Right cardiac atrium (tissue), 5 donors: Measurements from ENCODE around the gene WDR27. TPM values are rescaled to one million over a fixed set of nuclear protein-coding genes. Genes with fewer than 3 reads are reported as not detected.

ENCODE experiments used
- ATAC-seq, 2 donors: fragments of 200-7000 bp; cut with Tn5 transposase; one replicate each; pipeline versions ENCODE4 v1.8.0 to v1.9.1; 2020; ENCODE audit warnings: moderate library complexity in 2 of 2, mild to moderate bottlenecking in 1 of 2
- DNase-seq, 3 donors: peaks; one replicate each; pipeline ENCODE4 v3.0.0-alpha.2; 2020
- H3K27ac ChIP-seq: one replicate; pipeline ENCODE4 v1.5.1; 2013; ENCODE audit warnings: mild to moderate bottlenecking, low read length, control low read depth, moderate library complexity
- H3K27me3 ChIP-seq: one replicate; pipeline ENCODE4 v1.6.1; 2013; ENCODE audit not compliant: control insufficient read depth, insufficient read depth
- H3K4me1 ChIP-seq: one replicate; pipeline ENCODE4 v1.6.1; 2013; ENCODE audit warnings: low read length; ENCODE audit not compliant: control insufficient read depth, insufficient read depth
- H3K4me3 ChIP-seq: one replicate; pipeline ENCODE4 v1.5.1; 2013; ENCODE audit warnings: low read length, control low read depth
- H3K9me3 ChIP-seq: one replicate; pipeline ENCODE4 v1.6.1; 2013; ENCODE audit warnings: low read length; ENCODE audit not compliant: control insufficient read depth
- WGBS: extraction: QIAGEN DNeasy Blood & Tissue Kit; methylation state at CpG from one replicate; pipeline ENCODE4 v1.1.7; 2013; 5-methylcytosine and 5-hydroxymethylcytosine counted together
- intact Hi-C, 4 donors: fragments of 100-400 bp; cut with DNase I; formaldehyde crosslinking; loops; one replicate each; pipeline versions ENCODE4 v1.11.0 to v1.14.0; 2022 to 2023
- polyA plus RNA-seq: library from polyadenylated mRNA; stranded (reverse); fragments of 200-250 nt; gene quantifications from one replicate; pipeline ENCODE4 v1.2.3, GENCODE V29; 2013
- total RNA-seq, 4 donors: library from RNA; stranded (reverse); fragmentation: NEBNext Ultra II Directional; extraction: Animal tissue kit (Norgen Biotek cat#: 25700); gene quantifications; one replicate each; pipeline ENCODE4 v1.2.1, GENCODE V29; 2021
- donor health status: healthy with polysubstance abuse.
- donor health status: DM: no; HTN: yes; CAD: no.
- donor health status: DM: no; HTN: no; CAD: no.
- donor health status: DM: no; HTN: yes; CAD: no; lungs with severe emphysema.
- donor health status: DM: yes; HTN: yes; CAD: no.

The WDR27 gene
- total and polyA plus RNA-seq, 5 donors = 6.3 to 13.6 (median 11.1) TPM

GRCh38 chr6:169426611-169427010, 275.2 kb downstream of the WDR27 start:
- ATAC-seq (no peak), DNase-seq (no peak)
- 79% methylated on average over 10 of the region's 10 CpGs for WGBS
- Histone ChIP-seq H3K9me3 (no peaks in the 10 kb centered on the region), H3K4me3 (no peak overlapping the region), H3K27ac (no peak overlapping the region), H3K4me1 (no peaks in the 10 kb centered on the region), H3K27me3 (no peaks in the 10 kb centered on the region)
- intact Hi-C loops = no loop called here

DNA sequence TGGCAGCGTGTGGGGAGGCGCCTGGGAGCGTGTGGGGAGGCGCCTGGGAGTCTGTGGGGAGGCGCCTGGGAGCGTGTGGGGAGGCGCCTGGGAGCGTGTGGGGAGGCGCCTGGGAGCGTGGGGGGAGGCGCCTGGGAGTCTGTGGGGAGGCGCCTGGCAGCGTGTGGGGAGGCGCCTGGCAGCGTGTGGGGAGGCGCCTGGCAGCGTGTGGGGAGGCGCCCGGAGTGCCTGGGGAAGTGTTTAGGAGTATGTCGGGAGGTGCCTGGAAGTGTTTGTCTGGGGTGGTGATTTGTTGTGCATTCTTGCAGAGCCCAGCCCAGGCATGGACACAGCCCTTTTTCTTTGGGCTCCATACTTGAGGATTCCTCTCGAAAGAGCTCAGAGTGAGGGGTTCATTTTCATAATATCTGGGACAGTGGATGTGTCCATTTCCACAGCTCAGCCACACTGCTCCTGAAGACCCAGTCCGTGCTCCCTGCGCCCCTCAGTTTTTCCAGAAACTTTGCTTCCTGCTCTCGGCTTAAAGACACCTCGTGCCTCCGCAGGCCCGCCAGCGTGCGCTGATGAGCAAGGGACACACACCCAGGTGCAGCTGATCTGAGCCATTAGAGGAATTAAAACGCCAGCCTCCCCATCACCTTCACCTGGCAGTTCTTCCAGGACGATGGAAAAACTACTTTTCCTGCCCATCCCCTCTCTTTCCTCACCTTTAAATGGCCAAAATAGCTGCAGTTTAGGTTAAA, 276.0 kb downstream of the WDR27 start:
- Histone ChIP-seq H3K9me3 (no peaks in the 10 kb centered on the region), H3K4me1 (no peaks in the 10 kb centered on the region), H3K4me3 (no peak overlapping the region), H3K27me3 (no peaks in the 10 kb centered on the region), H3K27ac (no peak overlapping the region)
- 76% methylated on average over 31 of the region's 31 CpGs for WGBS
- intact Hi-C loops = no loop called here
- DNase-seq (no peak), ATAC-seq (no peak)

GRCh38 chr6:169424821-169425240, 277.0 kb downstream of the WDR27 start:
- no peak for ATAC-seq
- no peaks in the 10 kb centered on the region for H3K9me3 ChIP-seq
- H3K4me3 ChIP-seq = no peak overlapping the region
- WGBS = 65% methylated on average over 24 of the region's 24 CpGs
- DNase-seq = peak in 2 of 3 donors; percentile 58 to 67
- peak overlapping the region; percentile 60 for H3K27ac ChIP-seq
- H3K27me3 ChIP-seq = no peaks in the 10 kb centered on the region
- no peaks in the 10 kb centered on the region for H3K4me1 ChIP-seq
- intact Hi-C loops = no loop called here

- no peaks in the 10 kb centered on the region for H3K27me3 ChIP-seq
- intact Hi-C loops = no loop called here
Observed at GRCh38 chr6:169424149-169424804, 277.6 kb downstream of the WDR27 start.

DNA sequence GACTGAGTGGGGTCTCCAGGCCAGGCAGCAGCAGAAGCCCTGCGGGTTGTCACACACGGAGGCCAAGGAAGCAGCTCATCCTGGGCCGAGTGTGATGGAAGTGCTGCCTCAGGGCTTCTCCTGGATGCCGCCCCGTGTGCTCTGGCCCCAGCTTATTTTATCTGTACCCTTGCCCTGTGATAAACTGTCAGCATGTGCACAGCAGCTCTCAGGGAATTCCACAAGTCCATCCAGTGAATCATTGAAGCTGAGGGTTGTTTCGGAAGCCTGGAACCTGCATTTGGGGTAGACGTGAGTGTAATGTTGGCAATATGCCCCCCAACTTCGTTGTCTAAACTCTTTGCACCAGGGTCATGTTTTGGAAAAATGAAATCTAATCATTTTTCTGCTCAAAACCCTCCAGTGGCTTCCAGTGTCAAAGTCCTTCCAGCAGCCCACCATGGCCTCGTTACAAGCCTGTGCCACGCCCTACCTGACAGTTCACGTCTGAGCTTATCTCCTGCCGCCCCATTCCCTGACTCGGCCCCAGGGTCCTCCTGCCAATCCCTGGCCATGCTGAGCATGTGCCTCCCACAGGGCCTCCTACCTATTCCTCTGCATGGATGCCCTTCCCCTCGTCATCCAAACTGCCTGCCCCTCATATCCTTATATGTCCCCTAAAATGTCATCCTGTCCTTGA, 280.1 kb downstream of the WDR27 start:
- DNase-seq = no peak
- no peak for ATAC-seq
- H3K27ac ChIP-seq = no peak overlapping the region
- no peaks in the 10 kb centered on the region for H3K9me3 ChIP-seq
- intact Hi-C loops = no loop called here
- H3K4me3 ChIP-seq = no peak overlapping the region
- WGBS = 69% methylated on average over 14 of the region's 14 CpGs
- no peaks in the 10 kb centered on the region for H3K27me3 ChIP-seq
- no peaks in the 10 kb centered on the region for H3K4me1 ChIP-seq

More at GRCh38 chr6:169424149-169424804, 277.6 kb downstream of the WDR27 start:
- H3K4me1 ChIP-seq = no peaks in the 10 kb centered on the region
- ATAC-seq (no peak), DNase-seq (peak in 1 of 3 donors; percentile 43)
- no peaks in the 10 kb centered on the region for H3K9me3 ChIP-seq
- H3K27ac ChIP-seq = no peak overlapping the region
- 82% methylated on average over 28 of the region's 28 CpGs for WGBS
- H3K4me3 ChIP-seq = no peak overlapping the region

- H3K4me1 ChIP-seq = no peaks in the 10 kb centered on the region
- H3K4me3 ChIP-seq = no peak overlapping the region
- 46% methylated on average over 15 of the region's 15 CpGs for WGBS
- H3K27me3 ChIP-seq = no peaks in the 10 kb centered on the region
- H3K9me3 ChIP-seq = no peaks in the 10 kb centered on the region
- no peak overlapping the region for H3K27ac ChIP-seq
- peak in 1 of 2 donors; percentile 65 for ATAC-seq
- no peak for DNase-seq
- intact Hi-C loops = no loop called here
Observed at GRCh38 chr6:169420912-169421543, 280.8 kb downstream of the WDR27 start.

- no peak for ATAC-seq
- 88% methylated on average over 1 of the region's 1 CpG for WGBS
Observed at GRCh38 chr6:169417101-169417500, 284.7 kb downstream of the WDR27 start.

GRCh38 chr6:169416249-169416648, 285.6 kb downstream of the WDR27 start:
- H3K27me3 ChIP-seq = no peaks in the 10 kb centered on the region
- no peak overlapping the region for H3K27ac ChIP-seq
- WGBS = 88% methylated on average over 3 of the region's 3 CpGs
- no peak overlapping the region for H3K4me3 ChIP-seq
- no peak for ATAC-seq
- H3K9me3 ChIP-seq = no peaks in the 10 kb centered on the region
- H3K4me1 ChIP-seq = no peaks in the 10 kb centered on the region
- no peak for DNase-seq
- intact Hi-C loops = no loop called here

More at GRCh38 chr6:169417101-169417500, 284.7 kb downstream of the WDR27 start:
- H3K4me1 ChIP-seq = no peaks in the 10 kb centered on the region
- no peak overlapping the region for H3K4me3 ChIP-seq
- no peaks in the 10 kb centered on the region for H3K27me3 ChIP-seq
- no peak for DNase-seq
- intact Hi-C loops = no loop called here
- H3K9me3 ChIP-seq = no peaks in the 10 kb centered on the region
- no peak overlapping the region for H3K27ac ChIP-seq

DNA sequence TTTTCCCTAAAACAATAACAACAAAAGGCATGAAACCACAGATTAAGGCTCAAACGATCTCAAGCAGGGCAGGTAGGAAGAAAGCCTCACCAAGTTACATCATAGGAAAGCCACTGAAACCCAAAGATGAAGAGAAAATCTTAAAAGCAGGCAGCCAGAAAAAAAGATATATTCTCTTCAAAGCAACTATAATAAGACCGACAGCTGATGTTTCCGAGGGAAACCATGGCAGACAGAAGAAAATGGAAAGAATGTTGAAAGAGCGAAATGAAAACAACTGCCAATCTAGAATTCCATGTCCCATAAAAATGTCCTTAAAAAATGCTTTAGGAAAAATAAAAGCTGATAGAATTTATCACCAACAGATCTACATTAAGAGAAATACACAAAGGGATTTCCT, 286.6 kb downstream of the WDR27 start:
- WGBS = 91% methylated on average over 4 of the region's 4 CpGs
- intact Hi-C loops = no loop called here
- H3K27ac ChIP-seq = no peak overlapping the region
- H3K27me3 ChIP-seq = no peaks in the 10 kb centered on the region
- no peaks in the 10 kb centered on the region for H3K9me3 ChIP-seq
- DNase-seq (no peak), ATAC-seq (no peak)
- no peak overlapping the region for H3K4me3 ChIP-seq
- no peaks in the 10 kb centered on the region for H3K4me1 ChIP-seq

GRCh38 chr6:169411722-169412121, 290.1 kb downstream of the WDR27 start:
- DNase-seq (no peak), ATAC-seq (no peak)
- Histone ChIP-seq H3K27me3 (no peaks in the 10 kb centered on the region), H3K9me3 (no peaks in the 10 kb centered on the region), H3K4me1 (no peaks in the 10 kb centered on the region), H3K27ac (no peak overlapping the region), H3K4me3 (no peak overlapping the region)
- intact Hi-C loops = no loop called here
- WGBS = 87% methylated on average over 5 of the region's 5 CpGs

GRCh38 chr6:169411296-169411695, 290.5 kb downstream of the WDR27 start:
- H3K4me1 ChIP-seq = no peaks in the 10 kb centered on the region
- DNase-seq = no peak
- no peak overlapping the region for H3K4me3 ChIP-seq
- intact Hi-C loops = no loop called here
- no peaks in the 10 kb centered on the region for H3K9me3 ChIP-seq
- no peak for ATAC-seq
- no peak overlapping the region for H3K27ac ChIP-seq
- H3K27me3 ChIP-seq = no peaks in the 10 kb centered on the region
- 88% methylated on average over 9 of the region's 9 CpGs for WGBS
